GM21619 (cell line): ENCODE measurements around the gene CCDC15.
"Not testable (repeated sequence)": the region's sequence is repeated elsewhere in the genome, so short reads cannot be mapped to it uniquely, and the experiment has no call there.

Source experiments
- ATAC-seq: cut with Tn5 transposase; IDR thresholded peaks from one replicate; pipeline ENCODE4 v1.9.1; 2021; ENCODE audit not compliant: unreplicated experiment

Gene CCDC15

GRCh38 chr11:124942466-124943253 lies 11.3 kb upstream of the CCDC15 start:
- no peak for ATAC-seq

DNA sequence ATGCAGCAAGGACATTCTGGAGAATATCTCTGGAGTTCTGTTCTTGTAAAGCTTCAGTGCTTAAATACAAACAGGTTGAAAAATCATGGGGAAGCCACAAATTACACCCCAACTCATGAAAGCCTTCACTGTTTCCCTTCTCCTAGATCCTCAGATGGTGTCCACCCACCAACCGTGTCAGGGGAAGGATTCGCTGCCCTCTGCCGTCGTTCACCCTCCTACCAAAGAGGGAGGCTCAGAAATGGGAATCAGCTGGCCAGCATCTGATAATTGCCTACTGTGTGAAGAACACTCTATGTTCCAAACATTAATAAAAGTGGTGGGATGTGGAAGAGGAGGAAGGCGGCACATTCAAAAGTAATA lies 10.8 kb upstream of the CCDC15 start:
- ATAC-seq = no peak

DNA sequence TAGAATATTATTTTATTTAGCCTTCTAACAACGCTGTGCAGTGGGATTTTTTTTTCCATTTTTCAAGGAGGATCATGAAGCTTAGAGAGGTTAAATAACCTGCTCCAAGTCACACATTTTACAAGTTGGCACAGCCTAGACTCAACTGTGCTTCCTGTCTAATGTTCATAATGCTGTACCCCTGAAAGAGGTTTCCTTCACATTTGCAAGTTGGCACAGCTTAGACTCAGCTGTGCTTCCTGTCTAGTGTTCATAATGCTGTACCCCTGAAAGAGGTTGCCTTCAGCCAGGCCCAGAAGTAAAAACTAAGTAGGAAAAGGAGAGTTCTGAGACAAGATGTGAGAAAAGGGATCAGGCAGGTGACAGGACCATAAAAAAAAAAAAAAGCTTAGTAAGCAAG lies 10.3 kb upstream of the CCDC15 start:
- no peak for ATAC-seq

DNA sequence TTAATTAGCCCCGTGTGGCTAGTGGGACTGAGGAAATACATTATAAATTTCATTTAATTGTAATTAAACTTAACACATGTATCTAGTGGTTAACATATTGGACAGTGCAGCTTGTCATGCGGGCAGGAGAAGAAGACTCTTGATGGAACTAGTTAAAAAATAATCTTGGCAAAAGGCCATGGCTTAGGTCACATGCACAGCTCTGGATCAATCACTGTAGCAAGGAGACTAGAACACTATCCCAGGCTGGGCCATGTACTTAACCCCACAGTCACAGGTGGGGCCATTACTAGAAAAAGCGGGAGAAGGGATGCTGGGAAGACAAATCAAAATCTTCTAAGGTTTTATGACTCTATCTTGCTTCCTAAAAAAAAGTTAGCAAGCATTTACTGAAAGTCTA lies 9.4 kb upstream of the CCDC15 start:
- no peak for ATAC-seq

GRCh38 chr11:124945826-124946225 lies 8.2 kb upstream of the CCDC15 start:
- ATAC-seq = no peak

GRCh38 chr11:124946735-124947141 lies 7.3 kb upstream of the CCDC15 start:
- ATAC-seq = no peak

GRCh38 chr11:124950601-124951330 lies 3.2 kb upstream of the CCDC15 start:
- ATAC-seq = no peak

- no peak for ATAC-seq
Measured at GRCh38 chr11:124951341-124951740, 2.7 kb upstream of the CCDC15 start.

DNA sequence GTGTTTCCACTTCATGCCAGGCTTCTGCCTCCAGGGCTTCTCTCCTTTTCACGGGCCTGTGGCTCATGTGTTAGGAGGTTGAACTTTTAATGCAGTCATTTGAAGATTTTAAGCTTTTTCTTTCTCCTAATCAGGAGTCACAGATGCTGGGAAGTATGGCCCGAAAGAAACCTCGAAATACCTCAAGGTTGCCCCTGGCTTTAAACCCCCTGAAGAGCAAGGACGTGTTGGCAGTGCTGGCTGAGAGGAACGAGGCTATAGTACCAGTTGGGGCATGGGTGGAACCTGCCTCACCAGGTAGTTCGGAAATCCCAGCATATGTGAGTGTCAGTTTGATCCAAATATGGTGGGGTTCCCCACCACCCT lies 571 bp downstream of the CCDC15 start:
- ATAC-seq = no peak

DNA sequence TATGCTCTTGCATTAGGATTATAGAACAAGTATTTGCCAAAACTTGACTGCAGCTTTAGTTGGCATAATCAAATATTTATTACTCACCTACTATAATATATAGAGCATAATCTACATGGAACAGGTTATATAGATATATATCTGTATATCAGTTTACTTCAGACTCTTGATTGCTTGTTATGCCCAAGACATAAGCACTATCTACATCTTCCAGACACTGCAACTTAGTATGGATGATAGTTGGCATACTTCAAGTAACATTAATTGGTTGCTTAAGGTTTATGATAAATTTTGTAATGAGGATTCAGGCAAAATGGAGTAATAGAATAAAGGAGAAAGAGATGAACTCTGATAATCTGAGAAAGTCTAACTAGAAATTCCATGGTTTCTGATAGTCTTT lies 1.0 kb downstream of the CCDC15 start:
- ATAC-seq = no peak

DNA sequence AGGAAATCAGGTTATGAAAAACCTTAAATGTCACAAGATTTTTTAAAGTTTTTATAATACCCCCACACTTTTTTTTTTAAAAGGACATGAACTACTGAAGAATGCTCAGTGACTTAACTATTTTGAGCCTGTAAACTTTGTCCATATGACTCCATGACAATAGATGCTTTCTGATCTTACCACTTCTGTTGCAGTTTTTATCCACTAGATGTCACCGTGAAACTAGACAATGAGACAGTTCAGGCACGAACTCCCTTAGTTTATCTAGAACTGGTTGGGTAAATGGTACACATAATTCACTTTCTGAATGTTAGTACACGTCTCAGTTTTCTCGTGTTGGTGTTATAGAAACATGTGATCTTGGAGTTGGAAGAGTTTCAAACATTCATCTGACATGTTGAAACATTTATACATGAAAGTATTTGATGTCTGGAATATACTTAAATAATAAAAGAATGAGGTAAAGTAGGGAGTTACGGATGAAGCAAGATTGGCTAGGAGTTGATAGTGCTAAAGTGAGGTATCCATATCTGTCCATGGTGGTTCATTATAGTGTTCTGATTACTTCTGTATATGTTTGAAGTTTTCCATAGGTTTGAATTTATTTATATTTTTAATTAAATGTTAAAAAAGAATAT lies 8.1 kb downstream of the CCDC15 start:
- peak; percentile 95 for ATAC-seq

- not testable (repeated sequence) for ATAC-seq
Measured at GRCh38 chr11:124968197-124968596, 14.2 kb downstream of the CCDC15 start.

DNA sequence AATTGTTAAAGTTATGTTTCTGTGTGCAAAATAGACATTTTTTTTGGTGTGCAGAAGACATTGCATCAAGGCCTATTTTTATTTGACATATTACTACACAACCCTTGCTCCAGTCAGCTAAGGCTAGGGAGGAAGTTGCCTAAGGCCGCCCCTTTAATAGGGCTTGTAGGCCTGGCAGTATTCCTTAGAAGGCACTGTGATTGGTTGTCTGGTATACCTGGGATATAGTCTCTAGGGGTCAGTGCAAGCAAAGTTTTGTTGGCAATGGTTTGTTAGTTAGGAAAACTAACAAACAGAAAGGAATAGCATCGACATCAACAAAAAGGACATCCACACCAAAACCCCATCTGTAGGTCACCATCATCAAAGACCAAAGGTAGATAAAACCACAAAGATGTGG lies 16.9 kb downstream of the CCDC15 start:
- no peak for ATAC-seq

- ATAC-seq = no peak
Measured at GRCh38 chr11:124971810-124972209, 17.8 kb downstream of the CCDC15 start.

DNA sequence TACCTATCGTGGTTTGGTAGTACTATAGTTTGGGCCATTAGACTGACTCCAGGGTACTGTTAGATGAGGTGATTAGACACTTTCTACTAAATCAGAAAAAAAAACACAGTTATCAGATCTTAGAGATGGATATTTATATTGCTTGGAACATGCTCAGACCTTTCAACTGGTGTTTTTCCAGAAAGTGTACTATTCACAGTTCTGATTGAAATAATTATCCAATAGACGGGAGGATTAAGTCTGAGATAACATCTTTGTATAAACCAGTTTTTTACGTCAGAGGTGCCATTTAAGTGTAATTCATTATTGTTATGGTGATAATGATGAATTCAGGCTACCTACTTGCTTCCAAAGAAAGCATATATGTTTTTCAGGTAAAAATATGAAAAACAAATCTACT lies 22.5 kb downstream of the CCDC15 start:
- no peak for ATAC-seq

- no peak for ATAC-seq
Measured at GRCh38 chr11:124977006-124977405, 23.0 kb downstream of the CCDC15 start.

DNA sequence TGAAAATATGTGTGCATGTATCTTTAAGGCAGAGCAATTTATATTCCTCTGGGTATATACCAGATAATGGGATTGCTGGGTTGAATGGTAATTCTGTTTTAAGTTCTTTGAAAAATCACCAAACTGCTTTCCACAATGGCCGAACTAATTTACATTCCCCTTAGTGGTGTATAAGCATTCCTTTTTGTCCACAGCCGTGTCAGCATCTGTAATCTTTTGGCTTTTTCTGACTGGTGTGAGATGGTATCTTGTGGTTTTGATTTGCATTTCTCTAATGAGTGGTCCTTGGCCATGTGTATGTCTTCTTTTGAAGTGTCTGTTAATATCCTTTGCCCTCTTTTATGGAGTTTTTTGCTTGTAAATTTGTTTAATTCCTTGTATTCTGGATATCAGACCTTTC lies 24.3 kb downstream of the CCDC15 start:
- ATAC-seq = no peak

- no peak for ATAC-seq
Measured at GRCh38 chr11:124982043-124982442, 28.0 kb downstream of the CCDC15 start.

DNA sequence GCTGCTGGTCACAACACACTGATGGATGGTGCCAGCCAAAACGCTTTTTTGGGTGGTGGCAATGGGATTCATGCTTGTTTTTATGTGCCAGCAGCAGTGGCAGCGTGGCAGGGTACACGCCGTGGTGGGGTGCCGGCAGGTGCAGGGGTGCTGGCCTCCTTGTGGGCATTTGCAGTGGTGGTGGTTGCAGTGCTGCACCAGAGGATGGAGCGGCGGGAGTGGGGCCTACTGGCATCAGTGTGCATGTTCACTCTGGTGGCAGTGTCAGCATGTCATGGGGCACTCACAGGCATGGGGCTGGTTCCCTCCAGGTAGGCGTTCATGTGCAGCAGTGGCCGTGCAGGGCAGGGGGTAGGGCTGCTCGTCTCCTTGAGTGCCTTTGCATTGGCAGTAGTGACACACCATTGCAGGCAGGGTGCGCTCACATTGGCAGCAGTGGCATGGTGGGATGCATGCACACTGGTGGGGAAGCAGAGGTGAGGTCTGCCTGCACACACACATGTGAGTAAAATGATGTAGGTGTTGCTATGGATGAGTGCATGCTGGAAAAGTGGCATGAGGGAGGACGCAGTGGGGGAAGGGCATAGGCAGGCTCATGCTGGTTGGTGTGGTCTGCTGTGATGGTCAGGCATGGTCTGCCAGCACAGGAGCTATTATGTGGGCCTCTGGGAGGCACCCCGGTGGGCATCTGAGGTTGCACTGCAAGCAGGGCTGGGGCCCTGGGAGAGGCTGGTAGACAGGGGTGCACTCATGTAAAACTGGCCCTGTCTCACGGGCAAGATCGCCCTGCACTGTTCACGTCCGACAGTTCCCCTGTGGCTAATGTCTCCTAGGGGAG lies 29.9 kb downstream of the CCDC15 start:
- no peak for ATAC-seq

DNA sequence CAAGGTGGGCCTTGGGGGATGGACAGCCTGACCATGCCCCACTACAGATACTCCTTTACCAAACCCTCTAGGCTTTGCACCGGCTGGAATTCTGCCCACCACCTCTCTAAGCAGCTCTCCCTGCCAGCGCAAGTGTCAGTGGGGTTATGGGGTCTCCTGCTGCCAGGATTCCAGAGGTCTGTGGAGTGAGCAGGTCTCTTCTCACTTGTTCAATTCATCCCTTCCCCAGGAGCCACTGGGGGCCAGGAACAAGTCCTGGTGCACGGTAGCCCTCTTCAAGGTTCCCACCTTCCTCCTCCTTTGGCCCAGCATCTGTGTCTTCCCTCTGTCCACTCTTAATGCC lies 30.5 kb downstream of the CCDC15 start:
- ATAC-seq = no peak

- ATAC-seq = no peak
Measured at GRCh38 chr11:124987096-124987495, 33.1 kb downstream of the CCDC15 start.
